ENCODE data around the gene FOSL2. TPM values are rescaled to one million over a fixed set of nuclear protein-coding genes. Genes with fewer than 3 reads are reported as not detected.

FOSL2 gene
- total RNA-seq, 1 donor from 2014 or later = 185 TPM

- no peaks in the 10 kb centered on the region for H3K4me1 ChIP-seq
- H3K27me3 ChIP-seq = no peaks in the 10 kb centered on the region
- intact Hi-C loops (cut with DNase I) = no loop called here
- H3K4me3 ChIP-seq = no peak overlapping the region
- no peaks in the 10 kb centered on the region for H3K36me3 ChIP-seq
- no peak overlapping the region for H3K27ac ChIP-seq
- TF ChIP-seq, protein P1, sequence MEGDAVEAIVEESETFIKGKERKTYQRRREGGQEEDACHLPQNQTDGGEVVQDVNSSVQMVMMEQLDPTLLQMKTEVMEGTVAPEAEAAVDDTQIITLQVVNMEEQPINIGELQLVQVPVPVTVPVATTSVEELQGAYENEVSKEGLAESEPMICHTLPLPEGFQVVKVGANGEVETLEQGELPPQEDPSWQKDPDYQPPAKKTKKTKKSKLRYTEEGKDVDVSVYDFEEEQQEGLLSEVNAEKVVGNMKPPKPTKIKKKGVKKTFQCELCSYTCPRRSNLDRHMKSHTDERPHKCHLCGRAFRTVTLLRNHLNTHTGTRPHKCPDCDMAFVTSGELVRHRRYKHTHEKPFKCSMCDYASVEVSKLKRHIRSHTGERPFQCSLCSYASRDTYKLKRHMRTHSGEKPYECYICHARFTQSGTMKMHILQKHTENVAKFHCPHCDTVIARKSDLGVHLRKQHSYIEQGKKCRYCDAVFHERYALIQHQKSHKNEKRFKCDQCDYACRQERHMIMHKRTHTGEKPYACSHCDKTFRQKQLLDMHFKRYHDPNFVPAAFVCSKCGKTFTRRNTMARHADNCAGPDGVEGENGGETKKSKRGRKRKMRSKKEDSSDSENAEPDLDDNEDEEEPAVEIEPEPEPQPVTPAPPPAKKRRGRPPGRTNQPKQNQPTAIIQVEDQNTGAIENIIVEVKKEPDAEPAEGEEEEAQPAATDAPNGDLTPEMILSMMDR (IDR thresholded peaks at IDR 0.05) = no peak
- no peak for DNase-seq (ENCODE audit: low spot score in 2 of 2)
- H3K9me3 ChIP-seq = no peaks in the 10 kb centered on the region
Observed at GRCh38 chr2:28433935-28434599, 41.4 kb downstream of the FOSL2 start.

DNA sequence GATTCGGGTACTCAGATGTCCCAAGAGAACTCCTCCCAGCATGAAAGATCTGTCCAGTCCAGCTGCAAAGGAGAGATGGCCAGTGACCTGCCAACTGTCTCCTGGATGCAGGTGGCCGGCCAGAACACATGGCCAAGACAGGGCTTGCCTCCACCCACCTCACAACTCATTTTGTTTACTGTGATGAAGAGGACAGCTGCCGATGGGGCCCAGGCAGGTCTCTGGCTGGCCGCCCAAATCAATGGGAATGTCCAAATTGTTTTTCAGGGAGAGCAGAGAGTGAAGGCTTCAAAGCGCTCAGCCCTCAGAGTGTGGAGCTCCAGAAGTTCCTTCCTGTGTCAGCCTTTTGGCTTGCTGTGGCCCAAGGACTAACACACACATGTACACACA lies 41.9 kb downstream of the FOSL2 start:
- TF ChIP-seq, protein P1 (IDR thresholded peaks at IDR 0.05) = no peak
- no peaks in the 10 kb centered on the region for H3K4me1 ChIP-seq
- H3K9me3 ChIP-seq = no peaks in the 10 kb centered on the region
- no peaks in the 10 kb centered on the region for H3K27me3 ChIP-seq
- DNase-seq (ENCODE audit: low spot score in 2 of 2) = no peak
- H3K27ac ChIP-seq = no peak overlapping the region
- H3K36me3 ChIP-seq = no peaks in the 10 kb centered on the region
- H3K4me3 ChIP-seq = no peak overlapping the region
- intact Hi-C loops (cut with DNase I) = no loop called here

- Histone ChIP-seq H3K4me1 (no peaks in the 10 kb centered on the region), H3K9me3 (no peaks in the 10 kb centered on the region), H3K36me3 (no peaks in the 10 kb centered on the region), H3K4me3 (no peak overlapping the region), H3K27ac (no peak overlapping the region), H3K27me3 (no peaks in the 10 kb centered on the region)
- TF ChIP-seq, protein P1 (IDR thresholded peaks at IDR 0.05) = no peak
- intact Hi-C loops (cut with DNase I) = no loop called here
- DNase-seq (ENCODE audit: low spot score in 2 of 2) = no peak
Observed at GRCh38 chr2:28435241-28435640, 42.6 kb downstream of the FOSL2 start.

GRCh38 chr2:28435814-28436351 lies 43.2 kb downstream of the FOSL2 start:
- Histone ChIP-seq H3K4me3 (no peak overlapping the region), H3K9me3 (no peaks in the 10 kb centered on the region), H3K36me3 (no peaks in the 10 kb centered on the region), H3K27ac (no peak overlapping the region), H3K4me1 (no peaks in the 10 kb centered on the region), H3K27me3 (no peaks in the 10 kb centered on the region)
- intact Hi-C loops (cut with DNase I) = no loop called here
- DNase-seq (ENCODE audit: low spot score in 2 of 2) = no peak
- TF ChIP-seq, protein P1 (IDR thresholded peaks at IDR 0.05) = no peak

DNA sequence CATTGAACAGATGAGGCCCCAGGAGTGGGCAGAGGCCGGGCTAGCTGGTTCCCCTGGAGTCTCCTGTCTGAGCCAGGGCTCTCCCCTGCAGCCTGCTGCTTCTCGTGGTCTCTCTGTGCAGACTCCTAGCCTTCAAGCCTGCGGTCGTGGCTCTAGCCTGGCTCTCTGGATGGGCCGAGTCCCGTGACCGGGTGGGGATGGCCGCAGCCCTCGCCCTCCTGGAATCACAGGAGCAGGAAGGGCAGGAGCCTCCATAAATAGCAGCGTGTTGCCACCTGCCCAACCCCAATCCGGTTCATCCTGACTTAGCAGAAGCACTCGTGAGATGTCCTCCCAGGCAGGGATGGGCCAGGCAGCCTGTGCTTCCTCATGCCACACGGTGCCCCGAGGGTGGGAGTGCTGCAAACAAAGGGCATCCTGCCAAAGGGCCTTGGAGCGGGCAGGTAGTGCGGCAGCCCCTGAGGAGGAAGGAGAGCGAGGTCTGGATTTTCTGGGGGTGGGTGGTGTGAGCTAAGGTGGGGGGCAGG lies 43.9 kb downstream of the FOSL2 start:
- peak in 1 of 2 donors; percentile 62 for DNase-seq (ENCODE audit: low spot score in 2 of 2)
- H3K4me3 ChIP-seq = no peak overlapping the region
- TF ChIP-seq, protein P1 (IDR thresholded peaks at IDR 0.05) = no peak
- no peaks in the 10 kb centered on the region for H3K27me3 ChIP-seq
- H3K4me1 ChIP-seq = no peaks in the 10 kb centered on the region
- intact Hi-C loops (cut with DNase I) = no loop called here
- no peaks in the 10 kb centered on the region for H3K9me3 ChIP-seq
- no peaks in the 10 kb centered on the region for H3K36me3 ChIP-seq
- no peak overlapping the region for H3K27ac ChIP-seq

Measured in ascending aorta (tissue), 2 donors.